Breast epithelium (tissue), 4 donors: ENCODE measurements around the gene MAPKAP1. TPM values are rescaled to one million over a fixed set of nuclear protein-coding genes. Genes with fewer than 3 reads are reported as not detected.

Experiments
- DNase-seq, 2 donors: peaks; one replicate each; pipeline ENCODE4 v3.0.0-alpha.2; 2019; ENCODE audit warnings: low spot score in 2 of 2
- H3K27ac ChIP-seq, 2 donors: fragments of 200-600 bp; sonication (generic) in 1 of 2; one replicate each; pipeline ENCODE4 v1.5.1; 2016 to 2019; ENCODE audit warnings: mild to moderate bottlenecking in 1 of 2
- H3K27me3 ChIP-seq, 2 donors: fragments of 200-600 bp; sonication (generic) in 1 of 2; one replicate each; pipeline versions ENCODE4 v1.5.1 to v1.6.0; 2017 to 2019; ENCODE audit warnings: control low read depth in 1 of 2, mild to moderate bottlenecking in 1 of 2
- H3K36me3 ChIP-seq: fragments of 200-600 bp; one replicate; pipeline ENCODE4 v1.5.1; 2019
- H3K4me1 ChIP-seq, 2 donors: fragments of 200-600 bp; sonication (generic); one replicate each; pipeline ENCODE4 v1.5.1; 2016 to 2019; ENCODE audit warnings: control low read depth in 1 of 2
- H3K4me3 ChIP-seq, 3 donors: fragments of 200-600 bp; sonication (generic); 1 replicate in 2 of 3; 2 replicates in 1 of 3; pipeline ENCODE4 v1.5.1; 2016 to 2019; ENCODE audit warnings: mild to moderate bottlenecking in 3 of 3, moderate library complexity in 2 of 3
- H3K9me3 ChIP-seq, 2 donors: fragments of 200-600 bp; sonication (generic) in 1 of 2; one replicate each; pipeline ENCODE4 v1.5.1; 2016 to 2019; ENCODE audit warnings: control low read depth in 1 of 2
- CTCF ChIP-seq, 3 donors: fragments of 450-650 bp; IDR thresholded peaks; one replicate each; pipeline ENCODE4 v1.5.1; 2016 to 2017; ENCODE audit warnings: antibody characterized with exemption in 3 of 3, mild to moderate bottlenecking in 3 of 3, moderate library complexity in 3 of 3
- POLR2A ChIP-seq: fragments of 450-650 bp; IDR thresholded peaks from one replicate; pipeline ENCODE4 v1.6.1; 2016; ENCODE audit warnings: antibody characterized with exemption, mild to moderate bottlenecking, moderate library complexity
- POLR2AphosphoS5 ChIP-seq, 3 donors: sonication (generic); formaldehyde crosslinking; IDR thresholded peaks; one replicate each; pipeline ENCODE4 v1.6.1; 2017; ENCODE audit warnings: antibody characterized with exemption in 3 of 3
- intact Hi-C: fragments of 100-400 bp; cut with DNase I; formaldehyde crosslinking; loops from one replicate; pipeline ENCODE4 v1.15.1; 2023; ENCODE audit warnings: low total_unique reads
- total RNA-seq, 3 donors: library from RNA; depleted of rRNA; stranded (reverse); fragments of >200 nt; gene quantifications; one replicate each; pipeline ENCODE4 v1.1.0, GENCODE V29; 2016

The MAPKAP1 gene
- total RNA-seq, 3 donors from 2014 or later: 61.3 to 81.9 (median 78.6) TPM

- Histone ChIP-seq H3K27ac (no peak overlapping the region), H3K4me3 (no peak overlapping the region), H3K27me3 (no peaks in the 10 kb centered on the region), H3K4me1 (peaks cover 5 to 13% of the 10 kb centered on the region in 2 donors), H3K9me3 (no peaks in the 10 kb centered on the region), H3K36me3 (no peaks in the 10 kb centered on the region)
- intact Hi-C loops: no loop called here
- TF ChIP-seq CTCF (IDR thresholded peaks at IDR 0.05) (no peak), POLR2A (no peak), POLR2AphosphoS5 (IDR thresholded peaks at IDR 0.05) (no peak)
- DNase-seq: no peak
Observed at GRCh38 chr9:125551781-125552180, 155.2 kb downstream of the MAPKAP1 start.

- Histone ChIP-seq H3K9me3 (no peaks in the 10 kb centered on the region), H3K27ac (peak overlapping the region; percentile 59 to 65), H3K27me3 (no peaks in the 10 kb centered on the region), H3K4me1 (peaks cover 5 to 13% of the 10 kb centered on the region in 2 donors), H3K36me3 (no peaks in the 10 kb centered on the region), H3K4me3 (peak overlapping the region in 1 of 3 donors; percentile 27)
- DNase-seq: no peak
- intact Hi-C loops: no loop called here
- TF ChIP-seq POLR2AphosphoS5 (IDR thresholded peaks at IDR 0.05): no peak
- no peak for TF ChIP-seq POLR2A
- no peak for TF ChIP-seq CTCF (IDR thresholded peaks at IDR 0.05)
Observed at GRCh38 chr9:125549891-125550885, 156.8 kb downstream of the MAPKAP1 start.

- peak overlapping the region; percentile 59 to 65 for H3K27ac ChIP-seq
Observed at GRCh38 chr9:125549465-125549871, 157.5 kb downstream of the MAPKAP1 start.

GRCh38 chr9:125549039-125549438, 158.0 kb downstream of the MAPKAP1 start:
- Histone ChIP-seq H3K27me3 (no peaks in the 10 kb centered on the region), H3K4me3 (peak overlapping the region in 1 of 3 donors; percentile 27), H3K27ac (peak overlapping the region; percentile 59 to 65), H3K4me1 (peaks cover 5 to 19% of the 10 kb centered on the region in 2 donors), H3K9me3 (no peaks in the 10 kb centered on the region), H3K36me3 (no peaks in the 10 kb centered on the region)
- no peak for DNase-seq
- intact Hi-C loops: no loop called here
- no peak for TF ChIP-seq POLR2AphosphoS5 (IDR thresholded peaks at IDR 0.05)
- no peak for TF ChIP-seq POLR2A
- TF ChIP-seq CTCF (IDR thresholded peaks at IDR 0.05): no peak

More at GRCh38 chr9:125549465-125549871, 157.5 kb downstream of the MAPKAP1 start:
- peak overlapping the region in 1 of 3 donors; percentile 27 for H3K4me3 ChIP-seq
- no peaks in the 10 kb centered on the region for H3K27me3 ChIP-seq
- DNase-seq: peak in 1 of 2 donors; percentile 60
- H3K9me3 ChIP-seq: no peaks in the 10 kb centered on the region
- TF ChIP-seq POLR2AphosphoS5 (IDR thresholded peaks at IDR 0.05): peak in 1 of 3 donors; percentile 27
- no peak for TF ChIP-seq POLR2A
- no peaks in the 10 kb centered on the region for H3K36me3 ChIP-seq
- H3K4me1 ChIP-seq: peaks cover 5 to 18% of the 10 kb centered on the region in 2 donors
- intact Hi-C loops: no loop called here

- no peak for DNase-seq
- H3K4me1 ChIP-seq: peaks cover 5 to 19% of the 10 kb centered on the region in 2 donors
- intact Hi-C loops: no loop called here
- H3K27ac ChIP-seq: peak overlapping the region in 1 of 2 donors; percentile 45
- H3K9me3 ChIP-seq: no peaks in the 10 kb centered on the region
- no peaks in the 10 kb centered on the region for H3K36me3 ChIP-seq
- H3K27me3 ChIP-seq: no peaks in the 10 kb centered on the region
- TF ChIP-seq POLR2AphosphoS5 (IDR thresholded peaks at IDR 0.05) (no peak), POLR2A (no peak), CTCF (IDR thresholded peaks at IDR 0.05) (no peak)
- no peak overlapping the region for H3K4me3 ChIP-seq
Observed at GRCh38 chr9:125548141-125548540, 158.9 kb downstream of the MAPKAP1 start.
